ENCODE measurements around the gene GLP1R. TPM values are rescaled to one million over a fixed set of nuclear protein-coding genes. Genes with fewer than 3 reads are reported as not detected.

The GLP1R gene
- total and polyA plus RNA-seq, 2 donors (not counting 1 experiment from before 2014, with no cell fraction given), result not detected

DNA sequence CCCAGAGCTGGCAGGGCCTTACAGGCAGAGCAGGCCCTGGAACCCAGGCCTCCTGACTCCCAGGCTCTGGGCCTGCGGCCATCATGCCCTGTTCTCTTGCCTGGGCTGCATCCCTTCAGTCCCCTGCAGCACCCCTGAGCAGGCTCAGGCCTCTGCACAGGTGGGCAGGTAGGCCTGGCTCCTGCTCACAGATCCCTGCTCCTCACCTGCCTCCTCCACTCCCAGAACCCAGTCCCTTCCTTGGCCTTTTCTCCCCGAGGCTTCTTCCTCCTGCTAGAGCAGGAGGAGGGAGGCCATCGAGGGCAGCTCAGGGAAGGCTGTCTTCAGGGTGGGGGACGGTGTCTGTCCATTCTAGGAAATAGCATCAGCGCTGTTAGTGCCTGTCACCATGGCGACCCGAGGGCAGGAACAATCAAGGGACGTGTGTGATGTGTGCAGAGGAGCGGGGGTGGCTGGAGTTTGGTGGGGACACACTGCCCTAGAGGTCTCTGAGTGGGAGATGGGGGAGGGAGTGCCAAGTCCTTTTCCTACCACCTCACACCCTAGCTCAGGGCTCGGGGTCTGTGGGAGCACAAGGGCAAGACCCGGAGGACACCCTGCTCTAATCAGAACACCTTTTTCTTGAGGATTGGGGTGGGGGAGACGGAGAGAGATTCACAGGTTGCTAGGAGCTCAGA lies 26.6 kb downstream of the GLP1R start:
- Histone ChIP-seq H3K4me2 (replicated peaks; ENCODE audit: low read depth, low read length, poor library complexity, severe bottlenecking) (no peak overlapping the region), H3K79me2 (ENCODE audit: control insufficient read depth, insufficient read depth, low read length) (no peaks in the 10 kb centered on the region), H3K4me3 (ENCODE audit: control extremely low read depth in 1 of 5, extremely low read depth in 1 of 5, insufficient read depth in 1 of 5, low read depth in 2 of 5, low read length in 4 of 5) (no peak overlapping the region), H3K27me3 (replicated peaks in 1 of 4; ENCODE audit: control extremely low read depth in 1 of 4, control insufficient read depth in 3 of 4, insufficient read depth in 4 of 4, low read length in 3 of 4) (no peaks in the 10 kb centered on the region), H3K9ac (ENCODE audit: low read length) (no peak overlapping the region), H3K36me3 (replicated peaks in 1 of 2; ENCODE audit: control extremely low read depth in 1 of 2, control insufficient read depth in 1 of 2, extremely low read depth in 1 of 2, insufficient read depth in 2 of 2, low read length in 1 of 2) (no peaks in the 10 kb centered on the region), H3K27ac (ENCODE audit: low read length in 2 of 2) (no peak overlapping the region), H3K4me1 (ENCODE audit: control insufficient read depth in 2 of 2, insufficient read depth in 2 of 2, low read length in 2 of 2) (no peaks in the 10 kb centered on the region), H2AFZ (ENCODE audit: insufficient read depth, low read depth, low read length, poor library complexity, severe bottlenecking) (no peak overlapping the region), H3K9me3 (ENCODE audit: control extremely low read depth in 1 of 3, control insufficient read depth in 2 of 3, insufficient read depth in 1 of 3, low read length in 2 of 3) (no peaks in the 10 kb centered on the region), H4K20me1 (ENCODE audit: control insufficient read depth, insufficient read depth, low read length, poor library complexity, severe bottlenecking) (no peaks in the 10 kb centered on the region)
- ChIA-PET POLR2A (no interaction called here), CTCF (no interaction called here)
- DNase-seq, result no peak
- Mint-ChIP-seq H3K27ac (no peak overlapping the region), H3K9me3 (ENCODE audit: insufficient read depth) (no peaks in the 10 kb centered on the region), H3K4me3 (no peak overlapping the region), H3K4me1 (no peaks in the 10 kb centered on the region), H3K27me3 (peaks cover 11% of the 10 kb centered on the region)
- TF ChIP-seq, protein P1, sequence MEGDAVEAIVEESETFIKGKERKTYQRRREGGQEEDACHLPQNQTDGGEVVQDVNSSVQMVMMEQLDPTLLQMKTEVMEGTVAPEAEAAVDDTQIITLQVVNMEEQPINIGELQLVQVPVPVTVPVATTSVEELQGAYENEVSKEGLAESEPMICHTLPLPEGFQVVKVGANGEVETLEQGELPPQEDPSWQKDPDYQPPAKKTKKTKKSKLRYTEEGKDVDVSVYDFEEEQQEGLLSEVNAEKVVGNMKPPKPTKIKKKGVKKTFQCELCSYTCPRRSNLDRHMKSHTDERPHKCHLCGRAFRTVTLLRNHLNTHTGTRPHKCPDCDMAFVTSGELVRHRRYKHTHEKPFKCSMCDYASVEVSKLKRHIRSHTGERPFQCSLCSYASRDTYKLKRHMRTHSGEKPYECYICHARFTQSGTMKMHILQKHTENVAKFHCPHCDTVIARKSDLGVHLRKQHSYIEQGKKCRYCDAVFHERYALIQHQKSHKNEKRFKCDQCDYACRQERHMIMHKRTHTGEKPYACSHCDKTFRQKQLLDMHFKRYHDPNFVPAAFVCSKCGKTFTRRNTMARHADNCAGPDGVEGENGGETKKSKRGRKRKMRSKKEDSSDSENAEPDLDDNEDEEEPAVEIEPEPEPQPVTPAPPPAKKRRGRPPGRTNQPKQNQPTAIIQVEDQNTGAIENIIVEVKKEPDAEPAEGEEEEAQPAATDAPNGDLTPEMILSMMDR (IDR thresholded peaks at IDR 0.05), result no peak
- no peak for TF ChIP-seq EZH2 (IDR thresholded peaks at IDR 0.05; ENCODE audit: borderline replicate concordance, insufficient read depth, low read depth, low read length, poor library complexity, severe bottlenecking)
- WGBS (ENCODE audit: insufficient coverage), result 86% methylated on average over 5 of the region's 12 CpGs
- intact Hi-C loops (cut with micrococcal nuclease), result no loop called here
- ATAC-seq (ENCODE audit: low read depth), result no peak

DNA sequence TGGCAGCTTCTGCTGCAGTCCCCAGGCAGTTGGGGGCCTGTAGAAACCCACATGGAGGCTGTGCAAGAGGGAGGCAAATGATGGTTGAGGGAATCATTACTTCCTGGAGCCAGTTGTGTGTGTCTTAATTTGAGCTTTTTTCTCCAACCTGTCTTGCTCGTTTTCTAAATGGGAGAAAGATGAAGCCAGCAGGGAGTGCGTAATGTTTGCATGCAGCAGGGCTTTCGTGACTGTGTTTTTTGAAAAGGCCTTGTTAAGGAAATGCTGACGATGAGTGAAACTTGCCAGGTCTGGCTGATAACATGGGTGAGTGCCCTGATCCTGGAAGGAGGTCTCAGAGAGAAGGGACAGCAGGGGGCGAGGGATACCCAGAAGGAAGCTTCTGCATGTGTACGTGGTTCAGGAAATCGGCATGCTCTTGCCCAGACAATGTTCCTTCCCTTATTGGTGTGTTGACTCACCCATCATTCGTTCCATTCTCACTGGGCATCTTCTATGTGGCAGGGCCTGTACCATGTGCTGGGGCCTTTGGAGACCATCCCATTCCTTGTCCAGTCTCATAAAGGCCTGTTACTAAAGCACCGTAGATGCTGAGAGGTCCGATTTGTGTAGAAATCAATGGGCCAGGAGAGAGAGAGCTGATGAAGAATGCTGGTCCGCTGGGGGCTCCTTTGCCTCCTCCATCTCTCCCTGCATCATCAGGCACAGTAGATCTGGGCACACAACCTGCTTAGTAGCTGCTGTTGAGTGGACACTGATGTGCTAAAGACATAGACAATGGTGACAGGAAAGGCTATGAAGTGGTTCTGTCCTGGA lies 27.4 kb downstream of the GLP1R start:
- no peak for DNase-seq
- Histone ChIP-seq H3K27ac (ENCODE audit: low read length in 2 of 2) (no peak overlapping the region), H3K27me3 (replicated peaks in 1 of 4; ENCODE audit: control extremely low read depth in 1 of 4, control insufficient read depth in 3 of 4, insufficient read depth in 4 of 4, low read length in 3 of 4) (no peaks in the 10 kb centered on the region), H3K9ac (ENCODE audit: low read length) (no peak overlapping the region), H4K20me1 (ENCODE audit: control insufficient read depth, insufficient read depth, low read length, poor library complexity, severe bottlenecking) (no peaks in the 10 kb centered on the region), H3K36me3 (replicated peaks in 1 of 2; ENCODE audit: control extremely low read depth in 1 of 2, control insufficient read depth in 1 of 2, extremely low read depth in 1 of 2, insufficient read depth in 2 of 2, low read length in 1 of 2) (no peaks in the 10 kb centered on the region), H2AFZ (ENCODE audit: insufficient read depth, low read depth, low read length, poor library complexity, severe bottlenecking) (no peak overlapping the region), H3K9me3 (ENCODE audit: control extremely low read depth in 1 of 3, control insufficient read depth in 2 of 3, insufficient read depth in 1 of 3, low read length in 2 of 3) (no peaks in the 10 kb centered on the region), H3K4me1 (ENCODE audit: control insufficient read depth in 2 of 2, insufficient read depth in 2 of 2, low read length in 2 of 2) (no peaks in the 10 kb centered on the region), H3K4me2 (replicated peaks; ENCODE audit: low read depth, low read length, poor library complexity, severe bottlenecking) (no peak overlapping the region), H3K4me3 (ENCODE audit: control extremely low read depth in 1 of 5, extremely low read depth in 1 of 5, insufficient read depth in 1 of 5, low read depth in 2 of 5, low read length in 4 of 5) (no peak overlapping the region), H3K79me2 (ENCODE audit: control insufficient read depth, insufficient read depth, low read length) (no peaks in the 10 kb centered on the region)
- Mint-ChIP-seq H3K27ac (no peak overlapping the region), H3K9me3 (ENCODE audit: insufficient read depth) (no peaks in the 10 kb centered on the region), H3K4me1 (no peaks in the 10 kb centered on the region), H3K27me3 (peaks cover 9% of the 10 kb centered on the region), H3K4me3 (no peak overlapping the region)
- TF ChIP-seq EZH2 (IDR thresholded peaks at IDR 0.05; ENCODE audit: borderline replicate concordance, insufficient read depth, low read depth, low read length, poor library complexity, severe bottlenecking), result no peak
- TF ChIP-seq, protein P1 (IDR thresholded peaks at IDR 0.05), result no peak
- intact Hi-C loops (cut with micrococcal nuclease), result no loop called here
- WGBS (ENCODE audit: insufficient coverage), result 78% methylated on average over 7 of the region's 11 CpGs
- POLR2A ChIA-PET, result no interaction called here
- CTCF ChIA-PET, result no interaction called here
- ATAC-seq (ENCODE audit: low read depth), result no peak

Data from B cell (primary cell).